ENCODE results near the gene ATP8B4.

GRCh38 chr15:50055750-50056157 lies 63.3 kb downstream of the ATP8B4 start:
- TF ChIP-seq RFX5 (IDR thresholded peaks at IDR 0.05; ENCODE audit: low read depth, low read length) (no peak), CTCF (IDR thresholded peaks at IDR 0.05 in 2 of 3, conservative IDR thresholded peaks at IDR 0.05 in 1 of 3; ENCODE audit: control insufficient read depth in 2 of 3, extremely low read depth in 1 of 3, insufficient read depth in 1 of 3, low read depth in 3 of 3, low read length in 3 of 3) (no peak), FOXK2 (IDR thresholded peaks at IDR 0.05) (no peak), BRCA1 (IDR thresholded peaks at IDR 0.05; ENCODE audit: low read depth, low read length) (no peak), POLR2AphosphoS5 (IDR thresholded peaks at IDR 0.05; ENCODE audit: low read length) (no peak), SIN3A (IDR thresholded peaks at IDR 0.05; ENCODE audit: low read depth, low read length) (no peak)

Measured in GM12878 (cell line).